ENCODE data around the gene ANKRD28. TPM values are rescaled to one million over a fixed set of nuclear protein-coding genes. Genes with fewer than 3 reads are reported as not detected.
"Not testable (repeated sequence)": the region's sequence is repeated elsewhere in the genome, so short reads cannot be mapped to it uniquely, and the experiment has no call there.

Gene ANKRD28
- total and polyA plus RNA-seq, 2 of the 4 experiments (the other 2 are of a cell fraction): 52.6 to 211 TPM

DNA sequence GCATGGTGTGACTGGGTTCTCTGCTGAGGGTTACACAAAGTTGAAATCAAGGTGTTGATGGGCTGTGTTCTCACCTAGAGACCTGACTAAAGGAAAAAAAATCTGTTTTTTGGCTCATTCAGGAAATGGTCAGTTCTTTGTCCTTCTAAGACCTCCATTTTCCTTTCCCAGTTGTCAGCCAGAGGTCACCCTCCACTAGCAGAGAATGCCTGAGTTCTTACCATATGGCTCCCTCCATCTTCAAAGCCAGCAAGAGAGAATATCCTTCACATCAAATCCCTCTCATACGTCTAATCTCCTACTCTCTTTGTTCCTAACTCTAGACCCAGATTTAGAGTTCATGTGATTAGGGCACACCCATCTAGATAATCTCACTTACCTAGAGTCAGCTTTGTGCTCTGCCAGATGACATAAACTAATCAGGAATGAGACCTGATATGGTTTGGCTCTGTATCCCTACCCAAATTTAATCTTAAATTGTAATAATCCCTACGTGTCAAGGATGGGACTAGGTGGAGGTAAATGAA, 19.4 kb downstream of the ANKRD28 start:
- no peaks in the 10 kb centered on the region for H3K9me1 ChIP-seq (ENCODE audit: insufficient read depth, low read length)
- in situ Hi-C loops (cut with MboI; ENCODE audit: low sequenced_read_pairs): no loop called here
- peak overlapping the region; percentile 8; the same call in 1 of the 2 replicates for H3K4ac ChIP-seq (ENCODE audit: low read depth, low read length)
- H2BK15ac ChIP-seq (ENCODE audit: low read depth, low read length): no peak overlapping the region
- no peak overlapping the region for H3K27ac ChIP-seq (ENCODE audit: insufficient read depth, low read length)
- peak overlapping the region; percentile 12 for H4K5ac ChIP-seq (ENCODE audit: low read depth, low read length)
- H3K23ac ChIP-seq (ENCODE audit: low read depth, low read length): no peak overlapping the region
- peaks cover 4% of the 10 kb centered on the region; the same call in 1 of the 2 replicates for H4K20me1 ChIP-seq (ENCODE audit: insufficient read depth, low read length)
- no peaks in the 10 kb centered on the region for H3K9me3 ChIP-seq (ENCODE audit: control insufficient read depth, insufficient read depth, low read length)
- peak overlapping the region; percentile 31 for H2BK5ac ChIP-seq (ENCODE audit: low read depth, low read length, poor library complexity, severe bottlenecking)
- H3K14ac ChIP-seq (replicated peaks; ENCODE audit: low read depth, low read length): no peak overlapping the region
- ATAC-seq (ENCODE audit: low read depth) (no peak), DNase-seq (no peak)
- H3K4me1 ChIP-seq (ENCODE audit: control insufficient read depth, insufficient read depth, low read length): peaks cover 12% of the 10 kb centered on the region
- ChIA-PET CTCF (no interaction called here), POLR2A (ENCODE audit: unreplicated experiment) (no interaction called here)
- peaks cover 24 to 41% of the 10 kb centered on the region in 2 experiments for H3K79me1 ChIP-seq (ENCODE audit: low read depth in 1 of 2, low read length in 2 of 2)
- peak overlapping the region; percentile 29; the same call in 1 of the 2 replicates for H3K18ac ChIP-seq (ENCODE audit: low read depth, low read length)
- no peak overlapping the region for H3K9ac ChIP-seq (ENCODE audit: low read depth, low read length)
- H3K56ac ChIP-seq (ENCODE audit: extremely low read depth, insufficient read depth, low read length): no peak overlapping the region
- intact Hi-C loops (cut with micrococcal nuclease): no loop called here
- BruUV-seq (replicated peaks): no TSS peak
- peaks cover 11% of the 10 kb centered on the region for H3K36me3 ChIP-seq (ENCODE audit: control insufficient read depth, insufficient read depth, low read length)
- H2BK120ac ChIP-seq (ENCODE audit: low read depth, low read length): no peak overlapping the region
- no peak overlapping the region for H2AK5ac ChIP-seq (ENCODE audit: low read depth, low read length)
- WGBS, 2 experiments (ENCODE audit: extremely low coverage in 2 of 2, insufficient read length in 1 of 2): no CpG with 5 or more reads among the region's 2 CpGs
- H2AK9ac ChIP-seq (replicated peaks; ENCODE audit: low read depth, low read length, poor library complexity): no peak overlapping the region
- no peak for TF ChIP-seq SMC3 (IDR thresholded peaks at IDR 0.05; ENCODE audit: low read depth, low read length)
- no peaks in the 10 kb centered on the region for H3K27me3 ChIP-seq (ENCODE audit: control insufficient read depth, insufficient read depth, low read length)
- no peak overlapping the region for H3K4me2 ChIP-seq (ENCODE audit: low read depth, low read length)
- H4K8ac ChIP-seq (ENCODE audit: low read depth in 2 of 2, low read length in 2 of 2): no peak overlapping the region
- H2AFZ ChIP-seq (replicated peaks; ENCODE audit: low read length, poor library complexity): no peak overlapping the region
- no peak overlapping the region for H2BK20ac ChIP-seq (ENCODE audit: low read depth, low read length)
- H4K91ac ChIP-seq (ENCODE audit: insufficient read depth, low read depth, low read length): no peak overlapping the region
- dilution Hi-C loops (cut with HindIII; ENCODE audit: low sequenced_read_pairs, unreplicated experiment): no loop called here
- H3K4me3 ChIP-seq (ENCODE audit: insufficient read depth, low read depth, low read length): no peak overlapping the region

DNA sequence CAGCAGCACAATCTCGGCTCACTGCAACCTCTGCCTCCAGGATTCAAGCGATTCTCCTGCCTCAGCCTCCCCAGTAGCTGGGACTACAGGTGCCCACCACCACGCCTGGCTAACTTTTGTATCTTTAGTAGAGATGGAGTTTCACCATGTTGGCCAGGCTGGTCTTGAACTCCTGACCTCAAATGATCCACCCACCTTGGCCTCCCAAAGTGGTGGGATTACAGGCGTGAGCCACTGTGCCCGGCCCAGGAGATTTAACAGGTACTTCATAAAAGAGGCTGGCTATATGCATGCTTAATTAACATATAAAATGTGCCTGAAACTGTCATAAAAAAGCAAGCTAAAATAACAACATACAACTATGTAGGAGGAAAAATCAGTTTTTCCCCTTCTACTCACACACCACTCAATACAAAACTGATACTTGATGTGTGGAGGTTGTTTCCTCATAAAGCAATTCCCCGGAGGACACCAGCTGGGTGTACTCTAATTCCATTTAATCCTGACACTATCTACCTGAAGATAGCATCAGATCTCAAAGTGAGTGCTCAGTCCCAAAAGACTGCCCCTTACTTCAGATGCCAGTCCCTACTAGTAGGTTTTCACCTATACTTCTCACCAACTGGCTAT, 22.7 kb downstream of the ANKRD28 start:
- Histone ChIP-seq H4K8ac (ENCODE audit: low read depth in 2 of 2, low read length in 2 of 2) (peak overlapping the region in 1 of 2 experiments; percentile 40; a peak in 1 of 4 replicates), H3K79me1 (ENCODE audit: low read depth in 1 of 2, low read length in 2 of 2) (peaks cover 24 to 47% of the 10 kb centered on the region in 2 experiments), H3K4me1 (ENCODE audit: control insufficient read depth, insufficient read depth, low read length) (peaks cover 10% of the 10 kb centered on the region), H3K23ac (ENCODE audit: low read depth, low read length) (peak overlapping the region; percentile 2; the same call in 1 of the 2 replicates), H4K5ac (ENCODE audit: low read depth, low read length) (peak overlapping the region; percentile 69; the same call in 1 of the 2 replicates), H3K36me3 (ENCODE audit: control insufficient read depth, insufficient read depth, low read length) (peaks cover 14% of the 10 kb centered on the region)
- H3K9ac ChIP-seq (ENCODE audit: low read depth, low read length); H4K91ac ChIP-seq (ENCODE audit: insufficient read depth, low read depth, low read length); H2BK15ac ChIP-seq (ENCODE audit: low read depth, low read length); H3K4me3 ChIP-seq (ENCODE audit: insufficient read depth, low read depth, low read length); H3K27me3 ChIP-seq (ENCODE audit: control insufficient read depth, insufficient read depth, low read length); DNase-seq; intact Hi-C loops (cut with micrococcal nuclease); H3K18ac ChIP-seq (ENCODE audit: low read depth, low read length); H3K4ac ChIP-seq (ENCODE audit: low read depth, low read length); POLR2A ChIA-PET (ENCODE audit: unreplicated experiment); in situ Hi-C loops (cut with MboI; ENCODE audit: low sequenced_read_pairs); H3K9me1 ChIP-seq (ENCODE audit: insufficient read depth, low read length); H2AFZ ChIP-seq (replicated peaks; ENCODE audit: low read length, poor library complexity); H2BK20ac ChIP-seq (ENCODE audit: low read depth, low read length); H3K27ac ChIP-seq (ENCODE audit: insufficient read depth, low read length); H2AK9ac ChIP-seq (replicated peaks; ENCODE audit: low read depth, low read length, poor library complexity); H2AK5ac ChIP-seq (ENCODE audit: low read depth, low read length); H3K4me2 ChIP-seq (ENCODE audit: low read depth, low read length); H4K20me1 ChIP-seq (ENCODE audit: insufficient read depth, low read length); H3K14ac ChIP-seq (replicated peaks; ENCODE audit: low read depth, low read length); ATAC-seq (ENCODE audit: low read depth); dilution Hi-C loops (cut with HindIII; ENCODE audit: low sequenced_read_pairs, unreplicated experiment); BruUV-seq (replicated peaks); H2BK120ac ChIP-seq (ENCODE audit: low read depth, low read length); H3K56ac ChIP-seq (ENCODE audit: extremely low read depth, insufficient read depth, low read length); H2BK5ac ChIP-seq (ENCODE audit: low read depth, low read length, poor library complexity, severe bottlenecking); H3K9me3 ChIP-seq (ENCODE audit: control insufficient read depth, insufficient read depth, low read length): not testable (repeated sequence)
- no CpG with 5 or more reads among the region's 6 CpGs for WGBS, 2 experiments (ENCODE audit: extremely low coverage in 2 of 2, insufficient read length in 1 of 2)
- CTCF ChIA-PET: interaction anchor here (1.1 to 1.3 kb wide), 2 partner anchors 18 to 22 kb away, joined by 3 read pairs; no protein-coding TSS in a partner anchor

Measured in IMR-90 (cell line).